Measurements from ENCODE around the gene OR2J3.
"Not testable (repeated sequence)": the region's sequence is repeated elsewhere in the genome, so short reads cannot be mapped to it uniquely, and the experiment has no call there.

OR2J3 gene

GRCh38 chr6:29107758-29108157 lies at the start of gene OR2J3:
Gene OR2J3, plus strand, starts transcription at chr6:29108058. Its CDS starts 3,833 bp downstream, at chr6:29111891.
- DNase-seq, result no peak

- no peak for DNase-seq
These were observed 35.8 kb upstream of the OR2J3 start for GRCh38 chr6:29071831-29072723.

- DNase-seq, result no peak
These were observed 28.7 kb upstream of the OR2J3 start for GRCh38 chr6:29079203-29079602.

- no peak for DNase-seq
These were observed 26.5 kb upstream of the OR2J3 start for GRCh38 chr6:29081312-29081711.

- no peak for DNase-seq
These were observed 25.4 kb upstream of the OR2J3 start for GRCh38 chr6:29082457-29082856.

GRCh38 chr6:29087213-29087612 lies 20.6 kb upstream of the OR2J3 start, which contains the start of gene OR2B3:
Gene OR2B3, minus strand, starts transcription at chr6:29087313. Its CDS starts 65 bp downstream, at chr6:29087248.
- no peak for DNase-seq

- DNase-seq, result no peak
These were observed 14.9 kb upstream of the OR2J3 start for GRCh38 chr6:29092957-29093356.

- DNase-seq, result no peak
These were observed 10.1 kb upstream of the OR2J3 start for GRCh38 chr6:29097803-29098202.

- DNase-seq, result no peak
These were observed 8.7 kb upstream of the OR2J3 start, which contains the start of gene OR2J1 for GRCh38 chr6:29099190-29099589. Gene OR2J1, plus strand, starts transcription at chr6:29099490. Its CDS starts 1,453 bp downstream, at chr6:29100943.

- no peak for DNase-seq
These were observed 4.3 kb downstream of the OR2J3 start for GRCh38 chr6:29112135-29112534.

GRCh38 chr6:29114964-29115363 lies 7.1 kb downstream of the OR2J3 start:
- not testable (repeated sequence) for DNase-seq

- DNase-seq, result no peak
These were observed 21.6 kb downstream of the OR2J3 start for GRCh38 chr6:29129326-29130012.

GRCh38 chr6:29130644-29131043 lies 22.8 kb downstream of the OR2J3 start:
- DNase-seq, result no peak

GRCh38 chr6:29131691-29132090 lies 23.8 kb downstream of the OR2J3 start:
- DNase-seq, result no peak

GRCh38 chr6:29137724-29138123 lies 29.9 kb downstream of the OR2J3 start:
- DNase-seq, result no peak

GRCh38 chr6:29141606-29142005 lies 33.7 kb downstream of the OR2J3 start:
- no peak for DNase-seq

GRCh38 chr6:29142309-29142708 lies 34.5 kb downstream of the OR2J3 start:
- DNase-seq, result no peak

- DNase-seq, result no peak
These were observed 38.3 kb downstream of the OR2J3 start for GRCh38 chr6:29146179-29146578.

GRCh38 chr6:29147074-29147473 lies 39.2 kb downstream of the OR2J3 start:
- DNase-seq, result no peak

GRCh38 chr6:29149444-29149843 lies 41.6 kb downstream of the OR2J3 start:
- DNase-seq, result not testable (repeated sequence)

GRCh38 chr6:29153083-29153482 lies 45.2 kb downstream of the OR2J3 start:
- DNase-seq, result no peak

GRCh38 chr6:29155182-29155581 lies 47.3 kb downstream of the OR2J3 start:
- not testable (repeated sequence) for DNase-seq

- not testable (repeated sequence) for DNase-seq
These were observed 52.1 kb downstream of the OR2J3 start for GRCh38 chr6:29159922-29160321.

Data from activated gamma-delta T cell treated with Interleukin-2 at 50 U/mL for 16 hours (primary cell).